A549 treated with CORT108297 at 1 μM for 4 hours (cell line): ENCODE measurements around the gene SPTBN2. TPM values are rescaled to one million over a fixed set of nuclear protein-coding genes. Genes with fewer than 3 reads are reported as not detected.

Experiments used
- total RNA-seq: library from RNA; stranded (reverse); fragments of 200-300 nt; extraction: Qiagen RNA extraction; gene quantifications from 5 replicates; pipeline ENCODE4 v1.2.3, GENCODE V29; 2022

SPTBN2 gene
- total RNA-seq = 9.4 to 11.7 TPM (median 10.1 TPM) in 5 replicates

GRCh38 chr11:66728693-66729385, at the start of gene SPTBN2:
SPTBN2 (minus strand) TSS chr11:66729216; CDS start chr11:66721240, 7,976 bp downstream.

GRCh38 chr11:66677599-66678375, 51.2 kb downstream of the SPTBN2 start, which contains the start of gene RBM4B:
RBM4B (minus strand) TSS chr11:66677887; CDS start chr11:66677079, 808 bp downstream.

GRCh38 chr11:66638177-66639065, 90.6 kb downstream of the SPTBN2 start, which contains the start of gene RBM4:
RBM4 (plus strand) TSS chr11:66638703; CDS start chr11:66639712, 1,009 bp downstream.

Other genes with a start within 250 kb of the SPTBN2 start
- 50.3 to 58.1 TPM (median 55.8 TPM) in 5 replicates for gene DPP3, start 248.8 kb downstream of the SPTBN2 start, total RNA-seq
- gene BBS1, start 218.6 kb downstream of the SPTBN2 start, total RNA-seq = 8.3 to 10.7 TPM (median 9.6 TPM) in 5 replicates
- 6.6 to 17.3 TPM (median 14.4 TPM) in 5 replicates for gene ZDHHC24, start 183.2 kb downstream of the SPTBN2 start, total RNA-seq
- 0.02 to 0.06 TPM in 2 of 5 replicates, not detected in the others for gene ACTN3, start 182.3 kb downstream of the SPTBN2 start, total RNA-seq
- 31.4 to 41.3 TPM (median 34.1 TPM) in 5 replicates for gene CTSF, start 160.6 kb downstream of the SPTBN2 start, total RNA-seq
- 0.54 to 0.72 TPM (median 0.57 TPM) in 5 replicates for gene CCDC87, start 136.2 kb downstream of the SPTBN2 start, total RNA-seq
- gene CCS, start 136.0 kb downstream of the SPTBN2 start, total RNA-seq = 25.6 to 32.3 TPM (median 31.2 TPM) in 5 replicates
- gene RBM14, start 112.6 kb downstream of the SPTBN2 start, total RNA-seq = 60.9 to 82.1 TPM (median 70.9 TPM) in 5 replicates
- gene RBM4, start 90.5 kb downstream of the SPTBN2 start, total RNA-seq = 129 to 158 TPM (median 144 TPM) in 5 replicates
- 20.0 to 22.8 TPM (median 21.0 TPM) in 5 replicates for gene RBM4B, start 51.3 kb downstream of the SPTBN2 start, total RNA-seq
- 34.5 to 52.2 TPM (median 49.8 TPM) in 5 replicates for gene RCE1, start 114.2 kb upstream of the SPTBN2 start, total RNA-seq
- 59.1 to 102 TPM (median 89.7 TPM) in 5 replicates for gene LRFN4, start 127.8 kb upstream of the SPTBN2 start, total RNA-seq
- gene PC, start 229.2 kb upstream of the SPTBN2 start, total RNA-seq = 24.5 to 38.1 TPM (median 36.7 TPM) in 5 replicates
- 38.8 to 74.1 TPM (median 60.3 TPM) in 5 replicates for gene C11orf86, start 246.1 kb upstream of the SPTBN2 start, total RNA-seq